H1 (cell line): ENCODE data around the gene MRPL32. TPM values are rescaled to one million over a fixed set of nuclear protein-coding genes. Genes with fewer than 3 reads are reported as not detected.

Source experiments
- CTCF ChIA-PET: fragments of 300-600 bp; sonication (Branson Sonifier 250); formaldehyde crosslinking; loops from one replicate; lab custom pipeline; 2021; ENCODE audit not compliant: partially characterized antibody; lab: Charles Lee
- POLR2A ChIA-PET: fragments of 300-600 bp; sonication (Branson Sonifier 250); formaldehyde crosslinking; loops from one replicate; lab custom pipeline; 2021; ENCODE audit warnings: inconsistent platforms; ENCODE audit not compliant: partially characterized antibody; lab: Charles Lee
- DNase-seq, 2 experiments: peaks; one replicate each; pipeline versions ENCODE4 v3.0.0 to v3.0.0-alpha.2; 2010 to 2022; ENCODE audit warnings: low spot score in 2 of 2, low read depth in 1 of 2, mixed read lengths in 1 of 2
- FAIRE-seq: peaks from 2 replicates; lab custom pipeline; 2011; peaks lifted over from hg19 to GRCh38; lab: Jason Lieb, UNC
- H2AFZ ChIP-seq: 2 replicates; pipeline ENCODE4 v1.8.1; 2012; ENCODE audit warnings: low read length, inconsistent platforms
- H2AK5ac ChIP-seq: 2 replicates; pipeline ENCODE4 v1.6.1; 2013; ENCODE audit warnings: low read depth, low read length
- H2BK120ac ChIP-seq: replicated peaks from 2 replicates; pipeline ENCODE3; 2013; ENCODE audit warnings: low read depth, low read length, inconsistent platforms
- H2BK12ac ChIP-seq: 2 replicates; pipeline ENCODE4 v1.6.1; 2013; ENCODE audit warnings: low read depth, low read length
- H2BK15ac ChIP-seq: 2 replicates; pipeline ENCODE4 v1.6.1; 2013; ENCODE audit warnings: low read length
- H2BK20ac ChIP-seq: 2 replicates; pipeline ENCODE4 v1.6.1; 2013; ENCODE audit warnings: low read length
- H2BK5ac ChIP-seq: 2 replicates; pipeline ENCODE4 v1.6.1; 2013; ENCODE audit warnings: low read depth, low read length
- H3K14ac ChIP-seq: 2 replicates; pipeline ENCODE4 v1.6.1; 2013; ENCODE audit warnings: inconsistent platforms; ENCODE audit not compliant: insufficient read length
- H3K18ac ChIP-seq: 2 replicates; pipeline ENCODE4 v1.6.1; 2013; ENCODE audit warnings: low read length; ENCODE audit errors: extremely low read depth
- H3K23ac ChIP-seq: 2 replicates; pipeline ENCODE4 v1.6.1; 2013; ENCODE audit warnings: inconsistent platforms; ENCODE audit not compliant: insufficient read length
- H3K23me2 ChIP-seq: 2 replicates; pipeline ENCODE4 v1.6.1; 2013; ENCODE audit warnings: low read depth, low read length
- H3K27ac ChIP-seq: 2 replicates; pipeline ENCODE4 v1.6.1; 2011; ENCODE audit warnings: low read depth, low read length, inconsistent platforms
- H3K27me3 ChIP-seq, 4 experiments: replicated peaks in 1 of 4; 1 replicate in 1 of 4; 2 replicates in 3 of 4; pipeline versions ENCODE4 v1.6.1 to v1.8.1; 2011 to 2013; ENCODE audit warnings: low read length in 3 of 4, mild to moderate bottlenecking in 3 of 4, inconsistent platforms in 2 of 4, mixed read lengths in 2 of 4, moderate library complexity in 1 of 4; ENCODE audit not compliant: control insufficient read depth in 3 of 4, insufficient read depth in 3 of 4; ENCODE audit errors: extremely low read depth in 1 of 4
- H3K36me3 ChIP-seq, 4 experiments: 2 replicates each; pipeline versions ENCODE4 v1.6.1 to v1.8.1; 2011 to 2013; ENCODE audit warnings: mild to moderate bottlenecking in 4 of 4, low read length in 3 of 4, moderate library complexity in 2 of 4, control low read depth in 1 of 4, inconsistent platforms in 1 of 4; ENCODE audit not compliant: insufficient read depth in 4 of 4, control insufficient read depth in 2 of 4
- H3K4ac ChIP-seq: replicated peaks from 2 replicates; pipeline ENCODE3; 2013; ENCODE audit warnings: low read length, low read depth, mixed read lengths, inconsistent platforms; ENCODE audit not compliant: insufficient read length
- H3K4me1 ChIP-seq, 4 experiments: replicated peaks in 1 of 4; 1 replicate in 1 of 4; 2 replicates in 3 of 4; pipeline versions ENCODE4 v1.6.1 to v1.8.1; 2011 to 2013; ENCODE audit warnings: low read length in 3 of 4, inconsistent platforms in 2 of 4, mixed read lengths in 1 of 4; ENCODE audit not compliant: insufficient read depth in 4 of 4, control insufficient read depth in 3 of 4
- H3K4me2 ChIP-seq, 2 experiments: 2 replicates each; pipeline versions ENCODE4 v1.6.1 to v1.8.1; 2011 to 2013; ENCODE audit warnings: low read depth in 2 of 2, low read length in 2 of 2, control low read depth in 1 of 2, inconsistent platforms in 1 of 2, mild to moderate bottlenecking in 1 of 2; ENCODE audit not compliant: insufficient read depth in 1 of 2
- H3K4me3 ChIP-seq, 4 experiments: fragments of 200-600, 300-600 bp in 1 of 4; sonication (generic), shearing (Covaris generic), sonication (Bioruptor Twin) in 1 of 4; 2 replicates each; pipeline versions ENCODE4 v1.5.1 to v1.8.1; 2011 to 2016; ENCODE audit warnings: low read length in 4 of 4, low read depth in 3 of 4, control low read depth in 2 of 4, inconsistent platforms in 2 of 4, mild to moderate bottlenecking in 2 of 4, mixed read lengths in 1 of 4, moderate library complexity in 1 of 4; ENCODE audit not compliant: insufficient read depth in 2 of 4; ENCODE audit errors: extremely low read depth in 1 of 4
- H3K56ac ChIP-seq: replicated peaks from 2 replicates; pipeline ENCODE3; 2013; ENCODE audit warnings: low read depth, mild to moderate bottlenecking, mixed read lengths, low read length, inconsistent platforms; ENCODE audit not compliant: insufficient read length
- H3K79me1 ChIP-seq: 2 replicates; pipeline ENCODE4 v1.6.1; 2013; ENCODE audit warnings: low read depth, low read length, control low read depth
- H3K79me2 ChIP-seq, 2 experiments: 2 replicates each; pipeline versions ENCODE4 v1.6.1 to v1.8.1; 2012 to 2013; ENCODE audit warnings: low read length in 2 of 2, mild to moderate bottlenecking in 2 of 2, inconsistent platforms in 1 of 2; ENCODE audit not compliant: insufficient read depth in 2 of 2, control insufficient read depth in 1 of 2
- H3K9ac ChIP-seq, 4 experiments: replicated peaks in 1 of 4; 1 replicate in 1 of 4; 2 replicates in 3 of 4; pipeline versions ENCODE4 v1.6.1 to v1.8.1; 2011 to 2013; ENCODE audit warnings: low read depth in 3 of 4, low read length in 3 of 4, control low read depth in 2 of 4, mild to moderate bottlenecking in 2 of 4, moderate library complexity in 2 of 4, inconsistent platforms in 1 of 4; ENCODE audit errors: extremely low read depth in 1 of 4
- H3K9me3 ChIP-seq, 2 experiments: 2 replicates each; pipeline versions ENCODE4 v1.6.1 to v1.8.1; 2012 to 2013; ENCODE audit warnings: mild to moderate bottlenecking in 2 of 2, moderate library complexity in 2 of 2, control low read depth in 1 of 2, inconsistent platforms in 1 of 2, low read depth in 1 of 2, low read length in 1 of 2, mixed read lengths in 1 of 2; ENCODE audit not compliant: insufficient read depth in 2 of 2
- H4K20me1 ChIP-seq, 2 experiments: replicated peaks in 1 of 2; 2 replicates each; pipeline versions ENCODE3 to v1.8.1; 2011 to 2013; ENCODE audit warnings: inconsistent platforms in 2 of 2, low read length in 2 of 2, mild to moderate bottlenecking in 1 of 2; ENCODE audit not compliant: insufficient read depth in 2 of 2, control insufficient read depth in 1 of 2
- H4K5ac ChIP-seq: 2 replicates; pipeline ENCODE4 v1.6.1; 2013; ENCODE audit warnings: low read length, low read depth, mixed read lengths, inconsistent platforms; ENCODE audit not compliant: insufficient read length
- H4K8ac ChIP-seq: 2 replicates; pipeline ENCODE4 v1.8.0; 2013; ENCODE audit warnings: mild to moderate bottlenecking, moderate library complexity, low read length, inconsistent platforms; ENCODE audit not compliant: insufficient read depth; ENCODE audit errors: extremely low read depth
- H4K91ac ChIP-seq: replicated peaks from 2 replicates; pipeline ENCODE3; 2013; ENCODE audit warnings: low read length, mixed read lengths, inconsistent platforms; ENCODE audit not compliant: insufficient read length
- BRCA1 ChIP-seq: IDR thresholded peaks from 2 replicates; pipeline ENCODE4 v1.6.1; 2012; ENCODE audit warnings: low read depth, low read length, improper control_type of control experiment
- CHD2 ChIP-seq: IDR thresholded peaks from 2 replicates; pipeline ENCODE4 v1.6.1; 2012; ENCODE audit warnings: low read length, improper control_type of control experiment
- PHF8 ChIP-seq: fragments of 200-600 bp; sonication (generic); conservative IDR thresholded peaks from 2 replicates; pipeline ENCODE4 v1.7.1; 2012; ENCODE audit warnings: low read depth, mild to moderate bottlenecking, inconsistent platforms, low read length, moderate library complexity
- POLR2AphosphoS5 ChIP-seq: IDR thresholded peaks from 2 replicates; pipeline ENCODE4 v1.6.1; 2011; ENCODE audit warnings: low read depth, low read length
- RBBP5 ChIP-seq: IDR thresholded peaks from 2 replicates; pipeline ENCODE4 v1.7.1; 2012; ENCODE audit warnings: low read depth, mild to moderate bottlenecking, inconsistent platforms, low read length, moderate library complexity, borderline replicate concordance
- SAP30 ChIP-seq: fragments of 300-600 bp; sonication (generic); IDR thresholded peaks from 2 replicates; pipeline ENCODE4 v1.7.1; 2012; ENCODE audit warnings: low read length, moderate library complexity, mild to moderate bottlenecking, inconsistent platforms; ENCODE audit not compliant: insufficient read depth, insufficient replicate concordance
- SP1 ChIP-seq: IDR thresholded peaks from 2 replicates; pipeline ENCODE4 v1.6.1; 2011; ENCODE audit warnings: low read depth, low read length
- TBP ChIP-seq: IDR thresholded peaks from 2 replicates; pipeline ENCODE4 v1.6.1; 2011; ENCODE audit warnings: low read depth, low read length, improper control_type of control experiment
- TEAD4 ChIP-seq: IDR thresholded peaks from 2 replicates; pipeline ENCODE4 v1.6.1; 2012; ENCODE audit warnings: low read depth, low read length, inconsistent platforms, mixed read lengths
- WGBS, 2 experiments: shearing (Covaris generic) in 1 of 2; methylation state at CpG; one replicate each; pipeline versions ENCODE4 v1.1.6 to v1.1.7; 2013 to 2015; ENCODE audit warnings: low lambda C conversion rate in 2 of 2, mixed read lengths in 2 of 2, inconsistent platforms in 1 of 2, low coverage in 1 of 2, missing lambda C conversion rate in 1 of 2; ENCODE audit not compliant: insufficient replicate concordance in 2 of 2, insufficient coverage in 1 of 2, insufficient read length in 1 of 2; ENCODE audit errors: extremely low coverage in 1 of 2, missing lambda C conversion rate in 1 of 2; 5-methylcytosine and 5-hydroxymethylcytosine counted together
- polyA plus RNA-seq, 7 experiments: library from polyadenylated mRNA; depleted of rRNA in 3 of 7; stranded (reverse) in 5 of 7; unstranded in 2 of 7; fragments of >200 nt in 5 of 7; fragments of 200-250 nt in 2 of 7; gene quantifications; 1 replicate in 5 of 7; 2 replicates in 1 of 7; 4 replicates in 1 of 7; pipeline versions ENCODE4 v1.2.1 to v1.2.3, GENCODE V29; 2011 to 2013; ENCODE audit warnings: missing spikeins in 2 of 7, mixed read lengths in 2 of 7
- total RNA-seq: library from RNA; stranded (reverse); fragmentation: NEBNext Ultra II Directional; extraction: Animal tissue kit (Norgen Biotek cat#: 25700); gene quantifications from 2 replicates; pipeline ENCODE4 v1.2.1, GENCODE V29; 2021

MRPL32 gene
- total and polyA plus RNA-seq, 2 of the 8 experiments (the other 6 are each of a cell fraction or from before 2014, with no cell fraction given) = 50.9 to 97.2 TPM

- Histone ChIP-seq H3K9ac (no peak overlapping the region), H3K27me3 (no peaks in the 10 kb centered on the region), H3K4ac (no peak overlapping the region), H2BK15ac (no peak overlapping the region), H3K4me2 (no peak overlapping the region), H3K23me2 (no peaks in the 10 kb centered on the region; the same call in 1 of the 2 replicates), H3K4me1 (no peaks in the 10 kb centered on the region; a peak in 1 of 7 replicates), H3K14ac (no peak overlapping the region), H2AK5ac (no peak overlapping the region), H2AFZ (no peak overlapping the region), H2BK20ac (no peak overlapping the region), H4K91ac (no peak overlapping the region), H4K5ac (no peak overlapping the region), H4K20me1 (no peaks in the 10 kb centered on the region), H2BK120ac (no peak overlapping the region), H3K36me3 (peaks cover 9 to 52% (median 34%) of the 10 kb centered on the region in 4 experiments), H2BK5ac (no peak overlapping the region), H2BK12ac (no peak overlapping the region), H3K4me3 (no peak overlapping the region), H4K8ac (no peak overlapping the region), H3K79me1 (no peaks in the 10 kb centered on the region), H3K9me3 (no peaks in the 10 kb centered on the region), H3K56ac (no peak overlapping the region), H3K23ac (no peak overlapping the region), H3K79me2 (peaks cover 0 to 4% of the 10 kb centered on the region in 2 experiments; a peak in 2 of 4 replicates), H3K27ac (no peak overlapping the region), H3K18ac (no peak overlapping the region)
- ChIA-PET POLR2A (no interaction called here), CTCF (interaction anchor here (0.5 to 2.0 kb wide), 5 partner anchors 23 to 413 kb away, joined by 3 to 6 read pairs (median 3); no protein-coding TSS in a partner anchor)
- DNase-seq (no peak), FAIRE-seq (no peak)
- TF ChIP-seq POLR2AphosphoS5 (no peak), RBBP5 (no peak), BRCA1 (no peak), SAP30 (no peak), TBP (no peak), PHF8 (no peak), TEAD4 (no peak), SP1 (no peak), CHD2 (no peak)
- 87% methylated on average over 4 of the region's 4 CpGs; no CpG with 5 or more reads in 1 of the 2 experiments for WGBS, 2 experiments
Observed at GRCh38 chr7:42939457-42940240, 7.5 kb downstream of the MRPL32 start.
